DMS53 (cell line): Measurements from ENCODE around the gene CDV3.
"Not testable (repeated sequence)": the region's sequence is repeated elsewhere in the genome, so short reads cannot be mapped to it uniquely, and the experiment has no call there.

Experiments
- DNase-seq: peaks from one replicate; lab custom pipeline; 2025; lab: John Stamatoyannopoulos, UW

CDV3 gene, protein sequence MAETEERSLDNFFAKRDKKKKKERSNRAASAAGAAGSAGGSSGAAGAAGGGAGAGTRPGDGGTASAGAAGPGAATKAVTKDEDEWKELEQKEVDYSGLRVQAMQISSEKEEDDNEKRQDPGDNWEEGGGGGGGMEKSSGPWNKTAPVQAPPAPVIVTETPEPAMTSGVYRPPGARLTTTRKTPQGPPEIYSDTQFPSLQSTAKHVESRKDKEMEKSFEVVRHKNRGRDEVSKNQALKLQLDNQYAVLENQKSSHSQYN

GRCh38 chr3:133573629-133574194 is at the start of gene CDV3:
CDV3 (plus strand) TSS chr3:133573686; CDS start chr3:133574045, 359 bp downstream.
- DNase-seq, result no peak

- DNase-seq, result not testable (repeated sequence)
Observed at GRCh38 chr3:133523758-133524157, 49.7 kb upstream of the CDV3 start.

DNA sequence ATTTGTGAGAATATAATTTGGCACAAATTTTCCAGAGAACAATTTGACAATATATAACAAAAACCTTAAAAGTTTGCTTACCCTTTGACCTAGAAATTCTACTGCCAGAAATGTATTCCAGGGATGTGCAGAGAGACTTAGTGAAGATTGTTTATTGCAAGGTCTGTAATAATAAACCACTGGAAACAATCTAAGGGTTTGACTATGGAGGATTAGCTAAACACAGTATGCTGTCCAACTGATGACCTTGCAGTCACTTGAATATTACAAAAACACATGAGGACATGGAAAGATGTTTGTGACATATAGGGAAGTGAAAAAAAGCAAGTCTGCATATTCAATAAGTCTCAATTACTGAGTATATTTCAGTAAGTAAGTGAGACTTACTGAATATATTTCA is 48.1 kb upstream of the CDV3 start:
- DNase-seq, result no peak

DNA sequence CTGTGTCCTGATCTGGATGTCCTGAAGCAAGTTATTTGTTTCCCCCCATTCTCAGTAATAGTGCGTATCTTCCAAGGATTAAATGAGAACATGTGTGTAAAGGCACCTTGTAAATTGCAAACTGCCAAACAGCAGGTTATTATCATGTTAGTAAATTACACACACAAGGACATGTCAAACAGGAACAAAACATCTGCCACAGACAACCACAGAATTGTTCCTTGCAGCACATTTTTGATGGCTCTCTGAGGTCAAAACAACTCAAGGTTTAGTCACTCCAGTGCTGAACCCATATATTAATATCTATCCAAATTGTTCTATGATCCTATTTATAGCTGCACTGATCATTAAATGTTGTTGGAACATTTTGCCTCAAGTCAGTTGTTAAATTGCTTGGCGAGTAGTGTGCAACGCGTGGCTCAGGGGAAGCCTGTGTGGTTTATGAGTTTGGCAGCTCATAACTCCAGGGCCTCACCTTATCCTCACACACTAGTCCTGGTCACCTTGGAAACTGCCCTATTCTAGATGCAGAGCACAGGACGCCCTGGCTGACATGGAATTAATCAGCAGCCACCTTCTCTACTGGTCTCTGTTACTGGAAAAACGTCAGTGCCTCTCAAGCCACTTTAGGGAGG is 46.3 kb upstream of the CDV3 start:
- DNase-seq, result no peak

DNA sequence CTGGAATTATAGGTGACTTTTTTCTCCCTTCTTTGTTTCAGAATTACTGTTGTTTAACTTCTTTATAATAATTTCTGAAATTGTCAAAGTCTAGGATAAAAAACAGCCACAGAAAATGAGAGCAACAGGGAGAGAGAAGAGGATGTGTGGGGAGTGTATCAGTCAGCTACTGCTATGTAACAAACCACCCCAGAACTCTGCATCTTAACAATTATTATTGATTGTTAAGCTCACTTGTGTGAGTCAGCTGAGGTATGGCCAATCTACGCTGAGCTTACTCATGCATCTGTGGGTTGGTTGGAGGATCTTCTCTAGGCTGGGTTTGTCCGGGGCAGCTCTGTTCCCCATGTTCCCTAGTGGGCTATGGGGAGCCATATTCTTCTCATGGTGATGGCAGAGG is 43.7 kb upstream of the CDV3 start:
- no peak for DNase-seq

GRCh38 chr3:133531981-133532380 is 41.5 kb upstream of the CDV3 start:
- no peak for DNase-seq

GRCh38 chr3:133532951-133533350 is 40.5 kb upstream of the CDV3 start:
- no peak for DNase-seq

GRCh38 chr3:133535971-133536881 is 37.3 kb upstream of the CDV3 start:
- no peak for DNase-seq

DNA sequence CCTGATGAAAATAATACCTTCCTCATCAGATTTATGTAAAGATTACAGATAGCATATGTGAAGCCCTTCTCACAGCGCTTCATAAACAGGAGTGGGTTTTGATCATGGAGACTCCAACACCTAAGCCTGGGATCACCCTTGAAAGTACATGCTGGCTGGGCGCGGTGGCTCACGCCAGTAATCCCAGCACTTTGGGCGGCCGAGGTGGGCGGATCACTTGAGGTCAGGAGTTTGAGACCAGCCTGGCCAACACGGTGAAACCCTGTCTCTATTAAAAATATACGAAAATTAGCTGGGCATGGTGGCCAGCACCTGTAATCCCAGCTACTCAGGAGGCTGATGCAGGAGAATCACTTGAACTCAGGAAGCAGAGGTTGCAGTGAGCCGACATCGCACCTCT is 36.4 kb upstream of the CDV3 start:
- DNase-seq, result not testable (repeated sequence)

DNA sequence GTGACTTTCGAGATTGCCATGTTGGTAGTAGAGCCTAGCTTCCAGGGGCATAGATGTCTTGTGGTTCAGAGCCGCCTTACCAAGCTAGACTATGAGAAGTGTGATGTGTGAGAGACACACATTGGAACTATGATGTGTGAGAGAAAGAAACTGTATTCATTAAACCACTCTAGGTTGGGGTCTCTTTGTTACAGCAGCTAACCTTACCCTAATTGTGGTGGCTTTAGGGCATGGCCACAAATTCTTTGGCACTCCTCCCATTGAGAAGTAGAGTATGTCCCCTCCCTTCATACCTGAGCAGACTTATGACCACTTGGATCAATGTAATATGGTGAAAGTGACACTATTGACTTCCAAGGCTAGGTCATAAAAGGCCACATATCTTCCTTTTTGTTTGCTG is 35.3 kb upstream of the CDV3 start:
- DNase-seq, result no peak

DNA sequence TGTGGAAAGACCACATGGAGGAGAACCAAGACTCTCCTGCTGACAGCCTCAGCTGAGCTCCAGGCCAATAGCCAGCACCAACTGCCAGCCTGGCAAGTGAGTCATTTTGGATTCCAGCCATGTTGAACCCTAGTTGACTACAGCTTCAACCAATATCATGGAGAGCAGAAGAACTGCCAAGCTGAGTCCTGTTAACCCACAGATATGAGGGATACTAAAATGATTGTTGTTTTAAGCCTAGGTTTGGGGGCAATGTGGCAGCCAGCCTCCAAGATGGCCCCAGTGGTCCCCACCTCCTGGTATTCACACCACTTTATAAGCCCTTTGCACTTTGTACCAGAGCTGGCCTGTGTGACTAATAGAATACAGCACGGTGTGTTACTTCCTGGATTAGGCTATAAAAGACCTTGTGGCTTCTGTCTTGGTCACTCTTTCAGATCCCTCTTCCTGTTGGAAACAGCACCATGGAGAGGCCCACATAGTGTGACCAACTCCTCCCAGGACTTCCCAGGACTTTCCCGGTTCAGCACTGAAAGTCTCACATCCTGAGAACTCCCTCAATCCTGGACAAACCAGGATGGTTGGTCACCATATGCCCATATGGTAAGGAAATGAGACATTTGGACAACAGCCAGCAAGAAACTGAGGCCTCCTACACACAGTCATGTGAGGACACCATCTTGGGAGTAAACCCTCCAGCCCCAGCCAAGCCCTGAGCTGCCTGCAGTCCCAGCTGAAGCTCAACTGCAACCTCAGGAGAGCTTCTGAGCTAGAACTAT is 32.4 kb upstream of the CDV3 start:
- DNase-seq, result peak; percentile 44

DNA sequence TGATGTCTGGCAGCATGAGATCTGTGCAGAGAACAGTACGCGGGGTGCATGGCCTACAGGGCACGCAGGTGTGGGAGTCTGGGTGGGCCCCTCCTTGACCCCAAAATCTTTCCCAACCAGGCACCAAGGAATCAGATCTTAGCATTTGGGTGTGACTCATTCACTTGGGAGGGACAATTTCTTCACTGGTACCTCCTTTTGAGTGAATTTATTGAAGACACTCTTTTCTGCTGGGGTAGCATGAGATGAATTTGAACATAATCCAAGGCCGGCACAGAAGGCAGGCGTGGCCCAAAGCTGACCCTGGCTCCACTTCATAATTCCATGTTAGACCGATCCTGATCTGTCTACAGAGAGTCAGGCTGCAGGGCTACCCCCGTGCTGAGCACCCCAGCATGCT is 30.6 kb upstream of the CDV3 start:
- DNase-seq, result no peak

DNA sequence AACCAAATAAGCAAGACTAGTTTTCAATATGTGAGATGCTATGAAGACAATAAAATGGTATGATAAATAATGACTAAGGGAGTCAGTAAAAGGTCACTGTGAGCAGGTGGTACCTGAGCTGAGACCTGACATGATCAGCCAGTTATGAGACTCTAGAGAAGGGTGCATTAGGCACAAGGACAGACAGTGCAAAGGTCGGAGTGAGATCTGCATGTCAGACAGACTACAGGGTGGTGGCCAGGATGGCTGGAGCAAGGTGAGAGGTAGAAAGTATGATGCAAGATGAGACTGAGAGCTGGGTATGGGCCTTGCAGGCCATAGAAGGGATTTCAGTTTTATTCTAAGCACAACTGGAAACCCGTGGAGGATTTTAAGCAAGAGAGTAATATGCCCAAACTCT is 28.5 kb upstream of the CDV3 start:
- peak; percentile 7 for DNase-seq

- DNase-seq, result no peak
Observed at GRCh38 chr3:133547432-133548041, 25.9 kb upstream of the CDV3 start.

GRCh38 chr3:133548090-133548489 is 25.4 kb upstream of the CDV3 start:
- DNase-seq, result no peak

- DNase-seq, result no peak
Observed at GRCh38 chr3:133549565-133549964, 23.9 kb upstream of the CDV3 start.

DNA sequence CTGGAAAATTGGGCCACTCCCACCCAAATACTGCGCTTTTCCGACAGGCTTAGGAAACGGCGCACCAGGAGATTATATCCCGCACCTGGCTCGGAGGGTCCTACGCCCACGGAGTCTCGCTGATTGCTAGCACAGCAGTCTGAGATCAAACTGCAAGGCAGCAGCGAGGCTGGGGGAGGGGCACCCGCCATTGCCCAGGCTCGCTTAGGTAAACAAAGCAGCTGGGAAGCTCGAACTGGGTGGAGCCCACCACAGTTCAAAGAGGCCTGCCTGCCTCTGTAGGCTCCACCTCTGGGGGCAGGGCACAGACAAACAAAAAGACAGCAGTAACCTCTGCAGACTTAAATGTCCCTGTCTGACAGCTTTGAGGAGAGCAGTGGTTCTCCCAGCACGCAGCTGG is 21.9 kb upstream of the CDV3 start:
- DNase-seq, result not testable (repeated sequence)

- no peak for DNase-seq
Observed at GRCh38 chr3:133561679-133562078, 11.8 kb upstream of the CDV3 start.

GRCh38 chr3:133562376-133562775 is 11.1 kb upstream of the CDV3 start:
- no peak for DNase-seq

- DNase-seq, result no peak
Observed at GRCh38 chr3:133563186-133563591, 10.3 kb upstream of the CDV3 start.

DNA sequence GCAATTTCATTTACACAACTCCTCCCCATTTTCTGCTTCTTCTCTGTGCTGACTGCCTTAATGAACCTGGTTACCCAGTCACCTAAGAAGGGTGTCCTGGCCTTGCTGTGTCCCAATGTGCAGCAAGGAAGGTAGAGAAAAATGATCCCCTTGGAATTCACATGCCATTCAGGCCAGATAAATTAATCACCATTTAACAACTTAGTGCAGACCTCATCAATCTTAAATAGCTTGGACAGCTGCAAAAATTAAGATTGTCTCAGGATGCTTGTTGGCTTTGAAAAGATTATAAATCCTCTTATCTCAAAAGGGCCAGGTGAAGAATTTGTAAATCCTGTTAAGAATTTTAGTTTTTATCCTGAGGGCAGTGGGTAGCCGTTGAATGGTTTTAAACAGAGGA is 9.7 kb upstream of the CDV3 start:
- no peak for DNase-seq
